B cell (primary cell): ENCODE measurements around the gene PTPRF. TPM values are rescaled to one million over a fixed set of nuclear protein-coding genes. Genes with fewer than 3 reads are reported as not detected.

Experiments
- ATAC-seq: fragments of 200-7000 bp; cut with Tn5 transposase; one replicate; pipeline ENCODE4 v1.10.0; 2021; ENCODE audit warnings: low read depth, mild to moderate bottlenecking, moderate number of reproducible peaks, moderate library complexity
- CTCF ChIA-PET: fragments of 350-600 bp; sonication (Branson Sonifier 250); formaldehyde crosslinking; loops from one replicate; lab custom pipeline; 2021; ENCODE audit warnings: antibody characterized with exemption, inconsistent platforms; lab: Charles Lee
- POLR2A ChIA-PET: fragments of 350-600 bp; sonication (Branson Sonifier 250); formaldehyde crosslinking; loops from one replicate; lab custom pipeline; 2021; ENCODE audit warnings: antibody characterized with exemption; lab: Charles Lee
- DNase-seq: peaks from one replicate; pipeline ENCODE4 v3.0.0; 2013
- H2AFZ ChIP-seq: 2 replicates; pipeline ENCODE4 v1.6.1; 2012; ENCODE audit warnings: mild to moderate bottlenecking, low read depth, low read length; ENCODE audit not compliant: insufficient read depth, poor library complexity, severe bottlenecking
- H3K27ac ChIP-seq, 2 donors: 1 replicate in 1 of 2; 2 replicates in 1 of 2; pipeline ENCODE4 v1.5.1; 2012 to 2013; ENCODE audit warnings: low read length in 2 of 2, mild to moderate bottlenecking in 2 of 2, moderate library complexity in 1 of 2
- H3K27me3 ChIP-seq, 4 experiments: fragments of 200-600 bp in 1 of 4; sonication (generic) in 1 of 4; replicated peaks in 1 of 4; 1 replicate in 2 of 4; 2 replicates in 2 of 4; pipeline versions ENCODE4 v1.6.1 to v1.7.0; 2013 to 2016; ENCODE audit warnings: low read length in 3 of 4, mild to moderate bottlenecking in 2 of 4, mixed read lengths in 1 of 4, moderate library complexity in 1 of 4; ENCODE audit not compliant: insufficient read depth in 4 of 4, control insufficient read depth in 3 of 4; ENCODE audit errors: control extremely low read depth in 1 of 4
- H3K36me3 ChIP-seq, 2 experiments: replicated peaks in 1 of 2; 1 replicate in 1 of 2; 2 replicates in 1 of 2; pipeline versions ENCODE4 v1.6.1 to v1.7.1; 2013; ENCODE audit warnings: low read length in 1 of 2; ENCODE audit not compliant: insufficient read depth in 2 of 2, control insufficient read depth in 1 of 2; ENCODE audit errors: control extremely low read depth in 1 of 2, extremely low read depth in 1 of 2
- H3K4me1 ChIP-seq, 2 donors: fragments of 200-600 bp in 1 of 2; sonication (generic) in 1 of 2; 1 replicate in 1 of 2; 2 replicates in 1 of 2; pipeline versions ENCODE4 v1.5.1 to v1.6.1; 2013 to 2017; ENCODE audit warnings: low read length in 2 of 2; ENCODE audit not compliant: control insufficient read depth in 2 of 2, insufficient read depth in 2 of 2
- H3K4me2 ChIP-seq: replicated peaks from 2 replicates; pipeline ENCODE3; 2012; ENCODE audit warnings: mild to moderate bottlenecking, low read depth, low read length; ENCODE audit not compliant: poor library complexity, severe bottlenecking
- H3K4me3 ChIP-seq, 5 experiments: fragments of 200-600 bp in 1 of 5; sonication (generic) in 1 of 5; 1 replicate in 3 of 5; 2 replicates in 2 of 5; pipeline versions ENCODE4 v1.5.1 to v1.7.0; 2011 to 2016; ENCODE audit warnings: low read length in 4 of 5, mild to moderate bottlenecking in 4 of 5, low read depth in 2 of 5, control low read depth in 1 of 5, moderate library complexity in 1 of 5; ENCODE audit not compliant: insufficient read depth in 1 of 5; ENCODE audit errors: control extremely low read depth in 1 of 5, extremely low read depth in 1 of 5
- H3K79me2 ChIP-seq: fragments of 200-600 bp; sonication (generic); one replicate; pipeline ENCODE4 v1.6.0; 2016; ENCODE audit warnings: low read length; ENCODE audit not compliant: control insufficient read depth, insufficient read depth
- H3K9ac ChIP-seq: fragments of 200-600 bp; sonication (generic); 2 replicates; pipeline ENCODE4 v1.6.1; 2017; ENCODE audit warnings: mild to moderate bottlenecking, low read length, moderate library complexity
- H3K9me3 ChIP-seq, 3 donors: one replicate each; pipeline versions ENCODE4 v1.6.1 to v1.7.1; 2013; ENCODE audit warnings: low read length in 2 of 3; ENCODE audit not compliant: control insufficient read depth in 2 of 3, insufficient read depth in 1 of 3; ENCODE audit errors: control extremely low read depth in 1 of 3
- H4K20me1 ChIP-seq: 2 replicates; pipeline ENCODE4 v1.6.0; 2012; ENCODE audit warnings: mild to moderate bottlenecking, low read length; ENCODE audit not compliant: insufficient read depth, control insufficient read depth, poor library complexity, severe bottlenecking
- H3K27ac Mint-ChIP-seq: one replicate; pipeline ENCODE4 v1.8.0; 2021; ENCODE audit warnings: mixed read lengths
- H3K27me3 Mint-ChIP-seq: one replicate; pipeline ENCODE4 v1.8.0; 2021; ENCODE audit warnings: mixed read lengths
- H3K4me1 Mint-ChIP-seq: one replicate; pipeline ENCODE4 v1.8.0; 2021; ENCODE audit warnings: mixed read lengths
- H3K4me3 Mint-ChIP-seq: one replicate; pipeline ENCODE4 v1.8.0; 2021; ENCODE audit warnings: mixed read lengths
- H3K9me3 Mint-ChIP-seq: one replicate; pipeline ENCODE4 v1.8.0; 2022; ENCODE audit warnings: mixed read lengths; ENCODE audit not compliant: insufficient read depth
- CTCF ChIP-seq: fragments of 200-600 bp; IDR thresholded peaks from one replicate; pipeline ENCODE4 v1.8.0; 2022; ENCODE audit warnings: antibody characterized with exemption, mild to moderate bottlenecking
- EZH2 ChIP-seq: IDR thresholded peaks from 2 replicates; pipeline ENCODE4 v1.6.1; 2012; ENCODE audit warnings: borderline replicate concordance, low read depth, mild to moderate bottlenecking, moderate library complexity, low read length; ENCODE audit not compliant: insufficient read depth, poor library complexity, severe bottlenecking
- whole genome bisulfite sequencing: methylation state at CpG from one replicate; pipeline ENCODE4 v1.1.5; 2013; ENCODE audit warnings: missing lambda C conversion rate; ENCODE audit not compliant: insufficient coverage; 5-methylcytosine and 5-hydroxymethylcytosine counted together
- intact Hi-C: fragments of 100-400 bp; cut with micrococcal nuclease; formaldehyde crosslinking; loops from one replicate; pipeline ENCODE4 v1.10.0; 2022
- polyA plus RNA-seq: library from polyadenylated mRNA; depleted of rRNA; stranded (reverse); fragments of >200 nt; gene quantifications from 2 replicates; pipeline ENCODE4 v1.2.3, GENCODE V29; 2012
- total RNA-seq, 2 donors: library from RNA; stranded (reverse); fragments of 120-200 nt in 1 of 2; gene quantifications; 1 replicate in 1 of 2; 2 replicates in 1 of 2; pipeline versions ENCODE4 v1.2.3 to v1.2.4, GENCODE V29; 2013 to 2022

Gene PTPRF
- total and polyA plus RNA-seq, 2 donors (not counting 1 experiment from before 2014, with no cell fraction given), result 0.07 to 0.13 TPM

- Histone ChIP-seq H3K4me1 (peaks cover 0 to 2% of the 10 kb centered on the region in 2 donors), H3K4me3 (no peak overlapping the region), H3K9ac (no peak overlapping the region), H3K4me2 (no peak overlapping the region), H3K36me3 (peaks cover 0 to 76% of the 10 kb centered on the region in 2 experiments), H3K27me3 (no peaks in the 10 kb centered on the region), H3K9me3 (no peaks in the 10 kb centered on the region), H2AFZ (no peak overlapping the region), H3K79me2 (peaks cover 31% of the 10 kb centered on the region), H3K27ac (no peak overlapping the region), H4K20me1 (peaks cover 33% of the 10 kb centered on the region)
- H3K27ac Mint-ChIP-seq, result no peak overlapping the region
- no CpG with 5 or more reads among the region's 7 CpGs for WGBS
- no peak overlapping the region for H3K4me3 Mint-ChIP-seq
- ChIA-PET CTCF (no interaction called here), POLR2A (no interaction called here)
- ATAC-seq (no peak), DNase-seq (no peak)
- H3K27me3 Mint-ChIP-seq, result no peaks in the 10 kb centered on the region
- no peaks in the 10 kb centered on the region for H3K9me3 Mint-ChIP-seq
- TF ChIP-seq CTCF (no peak), EZH2 (no peak)
- intact Hi-C loops, result no loop called here
- peaks cover 9% of the 10 kb centered on the region for H3K4me1 Mint-ChIP-seq
Observed at GRCh38 chr1:43673261-43673660, 142.6 kb downstream of the PTPRF start.

Other genes with a start within 250 kb of the PTPRF start
- gene C1orf210, start 245.3 kb upstream of the PTPRF start, total RNA-seq, result not detected in 2 replicates
- not detected in 2 replicates for gene C1orf210, start 245.3 kb upstream of the PTPRF start, polyA plus RNA-seq
- gene TIE1, start 229.9 kb upstream of the PTPRF start, total RNA-seq, result 0.10 TPM in 1 of 2 replicates, not detected in the other
- gene TIE1, start 229.9 kb upstream of the PTPRF start, polyA plus RNA-seq, result 0.04 TPM in 1 of 2 replicates, not detected in the other
- gene MPL, start 193.1 kb upstream of the PTPRF start, total RNA-seq, result not detected in 2 replicates
- gene MPL, start 193.1 kb upstream of the PTPRF start, polyA plus RNA-seq, result not detected in 2 replicates
- gene CDC20, start 171.9 kb upstream of the PTPRF start, total RNA-seq, result 1.1 and 2.1 TPM in 2 replicates
- 1.5 and 2.0 TPM in 2 replicates for gene CDC20, start 171.9 kb upstream of the PTPRF start, polyA plus RNA-seq
- 65.4 and 66.6 TPM in 2 replicates for gene ELOVL1, start 162.9 kb upstream of the PTPRF start, total RNA-seq
- gene ELOVL1, start 162.9 kb upstream of the PTPRF start, polyA plus RNA-seq, result 78.8 and 98.5 TPM in 2 replicates
- 30.0 and 31.8 TPM in 2 replicates for gene MED8, start 141.1 kb upstream of the PTPRF start, total RNA-seq
- 9.9 and 12.0 TPM in 2 replicates for gene MED8, start 141.1 kb upstream of the PTPRF start, polyA plus RNA-seq
- gene SZT2, start 141.0 kb upstream of the PTPRF start, total RNA-seq, result 193 and 197 TPM in 2 replicates
- gene SZT2, start 141.0 kb upstream of the PTPRF start, polyA plus RNA-seq, result 34.5 and 41.4 TPM in 2 replicates
- gene HYI, start 77.0 kb upstream of the PTPRF start, total RNA-seq, result 26.5 and 29.0 TPM in 2 replicates
- gene HYI, start 77.0 kb upstream of the PTPRF start, polyA plus RNA-seq, result 10.5 and 21.0 TPM in 2 replicates
- 52.2 and 57.0 TPM in 2 replicates for gene KDM4A, start 119.3 kb downstream of the PTPRF start, total RNA-seq
- gene KDM4A, start 119.3 kb downstream of the PTPRF start, polyA plus RNA-seq, result 12.2 and 20.2 TPM in 2 replicates
- gene ST3GAL3, start 176.7 kb downstream of the PTPRF start, total RNA-seq, result 31.4 and 37.4 TPM in 2 replicates
- 14.9 and 16.8 TPM in 2 replicates for gene ST3GAL3, start 176.7 kb downstream of the PTPRF start, polyA plus RNA-seq